Vagina (tissue), 2 donors: ENCODE results near the gene DDX49.

Experiments
- POLR2A ChIP-seq, 2 donors: fragments of 450-650 bp; IDR thresholded peaks; one replicate each; pipeline ENCODE4 v1.6.1; 2017; ENCODE audit warnings: antibody characterized with exemption in 2 of 2, mild to moderate bottlenecking in 2 of 2, moderate library complexity in 2 of 2
- POLR2AphosphoS5 ChIP-seq, 2 donors: sonication (generic); formaldehyde crosslinking; IDR thresholded peaks; one replicate each; pipeline ENCODE4 v1.9.0; 2017; ENCODE audit warnings: antibody characterized with exemption in 2 of 2, mild to moderate bottlenecking in 2 of 2, low read depth in 1 of 2; ENCODE audit not compliant: insufficient read depth in 1 of 2

DNA sequence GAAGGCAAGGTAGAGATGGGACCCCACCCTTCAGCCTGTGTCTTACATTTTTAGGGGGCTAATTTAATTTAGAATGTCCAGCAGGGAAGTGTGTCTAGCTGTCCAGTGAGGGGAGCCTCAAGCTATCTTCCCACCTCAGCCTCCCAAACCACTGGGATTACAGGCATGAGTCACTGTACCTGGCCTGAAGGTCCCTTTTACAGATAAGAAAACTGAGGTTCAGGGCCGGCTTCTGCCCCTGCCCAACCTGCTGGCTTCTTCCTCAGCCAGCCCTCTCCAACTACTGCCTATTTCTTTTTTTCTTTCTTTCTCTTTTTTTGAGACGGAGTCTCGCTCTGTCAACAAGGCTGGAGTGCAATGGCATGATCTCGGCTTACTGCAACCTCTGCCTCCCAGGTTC is 40.9 kb downstream of the DDX49 start:
- TF ChIP-seq POLR2A (IDR thresholded peaks at IDR 0.05) (no peak), POLR2AphosphoS5 (IDR thresholded peaks at IDR 0.05; ENCODE audit: insufficient read depth in 1 of 2, low read depth in 1 of 2) (no peak)
